GM12878 (cell line): ENCODE measurements around the gene STARD4. TPM values are rescaled to one million over a fixed set of nuclear protein-coding genes. Genes with fewer than 3 reads are reported as not detected.
A peak's percentile ranks its signal among the peaks of the same experiment; 100 is the strongest.

ENCODE experiments used
- ATAC-seq: fragments of 200-7000 bp; cut with Tn5 transposase; 3 replicates; pipeline ENCODE4 v1.9.1; 2020; ENCODE audit warnings: mild to moderate bottlenecking, moderate library complexity
- Bru-seq: library from RNA; stranded (reverse); fragments of 400-500 nt; gene quantifications from one replicate; lab custom pipeline; 2021; lab: Mats Ljungman, UMichigan
- BruChase-seq, 2 experiments: library from RNA; stranded (reverse); fragments of 400-500 nt; gene quantifications; one replicate each; lab custom pipeline; 2021; lab: Mats Ljungman, UMichigan
- BruUV-seq: library from RNA; stranded (reverse); fragments of 400-500 nt; replicated peaks from 2 replicates; lab custom pipeline; 2021; lab: Mats Ljungman, UMichigan
- CTCF ChIA-PET: fragments of 300-600 bp; sonication (Branson Sonifier 250); formaldehyde crosslinking; extraction: SDS; loops from one replicate; lab custom pipeline; 2021; ENCODE audit warnings: inconsistent platforms; lab: Yijun Ruan, JAX
- POLR2A ChIA-PET: fragments of 350-600 bp; formaldehyde crosslinking; extraction: SDS; loops from one replicate; lab custom pipeline; 2021; ENCODE audit warnings: inconsistent platforms; lab: Charles Lee
- RAD21 ChIA-PET: fragments of 300-600 bp; sonication (Branson Sonifier 250); formaldehyde crosslinking; loops from one replicate; lab custom pipeline; 2023; ENCODE audit warnings: antibody characterized with exemption; ENCODE audit not compliant: unreplicated experiment; lab: Charles Lee
- SMC1A ChIA-PET: fragments of 300-600 bp; sonication (Branson Sonifier 250); formaldehyde crosslinking; loops from one replicate; lab custom pipeline; 2023; ENCODE audit not compliant: unreplicated experiment, uncharacterized antibody; lab: Charles Lee
- DNase-seq: peaks from one replicate; pipeline ENCODE4 v3.0.0-alpha.2; 2011; ENCODE audit warnings: low read depth, low spot score
- FAIRE-seq: peaks from 3 replicates; lab custom pipeline; 2011; peaks lifted over from hg19 to GRCh38; lab: Jason Lieb, UNC
- H2AFZ ChIP-seq: 2 replicates; pipeline ENCODE4 v1.6.0; 2011; ENCODE audit warnings: low read depth, low read length, control low read depth; ENCODE audit not compliant: control insufficient read depth
- H3K27ac ChIP-seq: 2 replicates; pipeline ENCODE4 v1.5.1; 2011; ENCODE audit warnings: control low read depth; ENCODE audit not compliant: control insufficient read depth, insufficient read depth
- H3K27me3 ChIP-seq, 2 experiments: replicated peaks in 1 of 2; 2 replicates each; pipeline versions ENCODE4 v1.6.0 to v1.6.1; 2011; ENCODE audit warnings: low read length in 1 of 2; ENCODE audit not compliant: control insufficient read depth in 2 of 2, insufficient read depth in 2 of 2
- H3K36me3 ChIP-seq, 2 experiments: 2 replicates each; pipeline ENCODE4 v1.5.1; 2011; ENCODE audit warnings: low read length in 1 of 2; ENCODE audit not compliant: control insufficient read depth in 2 of 2, insufficient read depth in 2 of 2
- H3K4me1 ChIP-seq: 2 replicates; pipeline ENCODE4 v1.6.1; 2011; ENCODE audit warnings: mild to moderate bottlenecking, low read length, moderate library complexity, mixed read lengths; ENCODE audit not compliant: control insufficient read depth, insufficient read depth
- H3K4me2 ChIP-seq: 2 replicates; pipeline ENCODE4 v1.6.0; 2011; ENCODE audit warnings: control low read depth; ENCODE audit not compliant: control insufficient read depth, insufficient read depth
- H3K4me3 ChIP-seq: fragments of 200-600 bp; sonication (generic); 2 replicates; pipeline ENCODE4 v1.5.1; 2016
- H3K79me2 ChIP-seq: 2 replicates; pipeline ENCODE4 v1.6.0; 2011; ENCODE audit warnings: low read length; ENCODE audit not compliant: control insufficient read depth, insufficient read depth
- H3K9ac ChIP-seq: 2 replicates; pipeline ENCODE4 v1.8.0; 2011; ENCODE audit warnings: low read length, control low read depth, mixed read lengths; ENCODE audit not compliant: control insufficient read depth, insufficient read depth
- H3K9me3 ChIP-seq: replicated peaks from 3 replicates; pipeline ENCODE4 v1.5.1; 2011; ENCODE audit warnings: mild to moderate bottlenecking, low read length; ENCODE audit not compliant: control insufficient read depth, insufficient read depth
- H4K20me1 ChIP-seq: 2 replicates; pipeline ENCODE4 v1.6.0; 2011; ENCODE audit not compliant: control insufficient read depth, insufficient read depth
- BHLHE40 ChIP-seq, 2 experiments: fragments of 450-650 bp in 1 of 2; IDR thresholded peaks; 2 replicates each; pipeline ENCODE4 v1.6.1; 2011 to 2017; ENCODE audit warnings: low read depth in 2 of 2, borderline replicate concordance in 1 of 2, improper control_type of control experiment in 1 of 2, low read length in 1 of 2, mild to moderate bottlenecking in 1 of 2
- SRF ChIP-seq, 2 experiments: IDR thresholded peaks; 2 replicates each; pipeline ENCODE4 v1.6.1; 2011; ENCODE audit warnings: low read depth in 2 of 2, low read length in 2 of 2, mild to moderate bottlenecking in 1 of 2, moderate library complexity in 1 of 2
- TBL1XR1 ChIP-seq: IDR thresholded peaks from 2 replicates; pipeline ENCODE4 v1.6.1; 2012; ENCODE audit warnings: low read depth, low read length, improper control_type of control experiment
- WGBS: methylation state at CpG from one replicate; pipeline ENCODE4 v1.1.6; 2016; ENCODE audit warnings: low lambda C conversion rate; ENCODE audit not compliant: insufficient replicate concordance, insufficient coverage; ENCODE audit errors: missing lambda C conversion rate; 5-methylcytosine and 5-hydroxymethylcytosine counted together
- in situ Hi-C: fragments of 300-500 bp; cut with MboI; formaldehyde crosslinking; loops from 9 replicates; pipeline ENCODE4 v1.14.3; 2018; ENCODE audit warnings: mixed read lengths
- intact Hi-C: fragments of 100-400 bp; cut with micrococcal nuclease; formaldehyde crosslinking; loops from one replicate; pipeline ENCODE4 v1.14.2; 2022; ENCODE audit not compliant: unreplicated experiment
- long read RNA-seq, 2 experiments: library from polyadenylated mRNA; unstranded; transcript quantifications; one replicate each; pipeline ENCODE4 v2.0.0, GENCODE V29; 2019 to 2020
- polyA minus RNA-seq, 3 experiments: library from RNA; depleted of rRNA, polyadenylated mRNA; stranded (reverse); fragments of >200 nt; gene quantifications; 2 replicates each; pipeline ENCODE4 v1.2.3, GENCODE V29; 2011
- polyA plus RNA-seq, 11 experiments: library from polyadenylated mRNA; depleted of rRNA in 4 of 11; unstranded in 6 of 11; stranded (reverse) in 5 of 11; fragments of >200 nt; fragmentation: Nextera tagmentation in 4 of 11; fragmentation: Illumina TruSeq in 1 of 11; extraction: Ambion mirVana in 4 of 11; extraction: Trizol in 1 of 11; gene quantifications; 1 replicate in 1 of 11; 2 replicates in 10 of 11; pipeline versions ENCODE4 v1.2.1 to v1.2.3, GENCODE V29; 2011 to 2016; ENCODE audit warnings: inconsistent platforms in 2 of 11, missing spikeins in 2 of 11, low read depth in 1 of 11
- total RNA-seq, 4 experiments: library from RNA; depleted of rRNA in 3 of 4; stranded (reverse); fragments of >200 nt in 3 of 4; fragmentation: Illumina TruSeq in 1 of 4; extraction: Trizol in 1 of 4; gene quantifications; 2 replicates each; pipeline versions ENCODE4 v1.2.1 to v1.2.3, GENCODE V29; 2013 to 2021
- TF ChIP-seq, protein P1 (sequence below): fragments of 450-650 bp; IDR thresholded peaks from 2 replicates; pipeline ENCODE4 v1.6.1; 2014; ENCODE audit warnings: mild to moderate bottlenecking
- TF ChIP-seq, protein P2 (sequence below): IDR thresholded peaks from 2 replicates; pipeline ENCODE4 v1.6.1; 2011; ENCODE audit warnings: borderline replicate concordance, low read depth, mild to moderate bottlenecking, moderate library complexity, low read length; ENCODE audit not compliant: insufficient read depth, poor library complexity, severe bottlenecking
- TF ChIP-seq, protein P3 (sequence below): fragments of 450-650 bp; IDR thresholded peaks from 2 replicates; pipeline ENCODE4 v1.6.1; 2016; ENCODE audit warnings: mild to moderate bottlenecking
- TF ChIP-seq, protein P4 (sequence below): fragments of 450-650 bp; IDR thresholded peaks from 2 replicates; pipeline ENCODE4 v1.6.1; 2018; ENCODE audit warnings: mild to moderate bottlenecking, low read depth, moderate library complexity; ENCODE audit not compliant: partially characterized antibody

STARD4 gene, protein sequence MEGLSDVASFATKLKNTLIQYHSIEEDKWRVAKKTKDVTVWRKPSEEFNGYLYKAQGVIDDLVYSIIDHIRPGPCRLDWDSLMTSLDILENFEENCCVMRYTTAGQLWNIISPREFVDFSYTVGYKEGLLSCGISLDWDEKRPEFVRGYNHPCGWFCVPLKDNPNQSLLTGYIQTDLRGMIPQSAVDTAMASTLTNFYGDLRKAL
- 354 and 365 TPM in 2 replicates for total RNA-seq (2013; cell fraction: nucleolus; rRNA removed)
- total RNA-seq (2014; rRNA removed), result 73.9 and 99.0 TPM in 2 replicates
- total RNA-seq (2014; rRNA removed; fragmentation: Illumina TruSeq; extraction: Trizol), result 90.3 and 91.8 TPM in 2 replicates
- 67.8 and 75.7 TPM in 2 replicates for total RNA-seq (2021)
- 34.0 TPM for polyA plus RNA-seq (2011; ENCODE audit: low read depth)
- polyA plus RNA-seq (2011; rRNA removed), result 190 and 286 TPM in 2 replicates
- polyA plus RNA-seq (2011; cell fraction: cytosol; rRNA removed), result 71.7 and 82.6 TPM in 2 replicates
- 150 and 156 TPM in 2 replicates for polyA plus RNA-seq (2011; cell fraction: nucleus; rRNA removed)
- polyA plus RNA-seq (2012), result 45.6 and 78.3 TPM in 2 replicates
- 70.4 and 93.1 TPM in 2 replicates for polyA plus RNA-seq (2014; fragmentation: Illumina TruSeq; extraction: Trizol)
- polyA plus RNA-seq (2014; fragmentation: Nextera tagmentation; extraction: Ambion mirVana), result 10 to 100 TPM; 41.9 to 53.3 TPM
- polyA plus RNA-seq (2014; rRNA removed), result 54.6 and 72.8 TPM in 2 replicates
- polyA plus RNA-seq (2016; fragmentation: Nextera tagmentation; extraction: Ambion mirVana), result 10 to 100 TPM; 45.1 to 49.1 TPM
- 102 and 122 TPM in 2 replicates for polyA minus RNA-seq (2011; rRNA and poly(A)+ RNA removed)
- polyA minus RNA-seq (2011; cell fraction: cytosol; rRNA and poly(A)+ RNA removed), result 40.1 and 45.1 TPM in 2 replicates
- polyA minus RNA-seq (2011; cell fraction: nucleus; rRNA and poly(A)+ RNA removed), result 81.0 and 92.8 TPM in 2 replicates
- Bru-seq, nascent RNA, result percentile 99 among the genes with signal in this experiment
- BruChase-seq, experiment 1, labeled RNA remaining after a 6-hour chase, result percentile 99 among the genes with signal in this experiment
- percentile 99 among the genes with signal in this experiment for BruChase-seq, experiment 2, labeled RNA remaining after a 2-hour chase
- long read RNA-seq, experiment 1, full-length matches to known transcripts, result 16 of 24 reads
- long read RNA-seq, experiment 1, partial matches to known transcripts, result 2 of 24 reads
- long read RNA-seq, experiment 1, other reads (novel, unspliced or antisense), result 6 of 24 reads
- long read RNA-seq, experiment 2, full-length matches to known transcripts, result 160 of 218 reads
- long read RNA-seq, experiment 2, partial matches to known transcripts, result 7 of 218 reads
- long read RNA-seq, experiment 2, other reads (novel, unspliced or antisense), result 51 of 218 reads

DNA sequence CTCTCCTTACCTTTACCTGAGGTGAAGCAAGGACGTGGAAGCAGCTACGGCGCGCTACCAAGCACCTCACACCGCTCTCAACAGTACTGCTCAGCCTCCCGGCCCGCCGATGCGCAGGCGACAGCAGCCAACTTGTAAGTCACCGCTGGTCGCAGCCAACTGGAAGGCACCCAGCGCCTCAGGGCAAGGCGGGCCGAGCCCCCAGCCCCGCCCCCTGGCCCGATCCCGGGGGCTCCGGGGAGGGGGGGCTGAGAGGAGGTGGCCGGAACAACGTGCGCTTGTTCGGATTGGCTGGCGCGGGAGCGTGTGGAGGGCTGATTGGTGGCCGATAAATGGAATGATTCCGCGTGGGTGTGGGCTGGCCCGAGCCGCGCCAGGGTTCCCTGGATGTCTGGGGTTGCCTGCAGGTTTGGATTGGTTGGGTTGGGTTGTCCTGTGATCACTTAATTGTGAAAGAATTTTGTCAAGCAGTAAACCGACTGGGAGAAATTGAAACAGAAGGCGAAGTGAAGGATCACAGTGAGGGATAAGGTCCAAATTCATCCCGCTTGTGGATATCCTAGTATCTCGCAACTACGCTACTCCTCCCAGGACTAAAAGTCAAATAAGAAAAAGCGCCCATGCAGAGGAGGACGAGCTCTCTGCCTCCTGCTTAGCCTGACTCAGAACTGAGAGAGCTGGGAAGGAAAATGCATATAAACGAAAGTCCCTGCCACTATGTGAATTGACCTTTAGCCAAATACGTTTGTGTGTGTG, at the start of gene STARD4:
Gene STARD4, minus strand, starts transcription at position 161 of the 756 bp plus-strand sequence. CDS start 5,102 bp downstream, outside the sequence.
- H3K27me3 ChIP-seq, result no peaks in the 10 kb centered on the region
- TF ChIP-seq, protein P1, sequence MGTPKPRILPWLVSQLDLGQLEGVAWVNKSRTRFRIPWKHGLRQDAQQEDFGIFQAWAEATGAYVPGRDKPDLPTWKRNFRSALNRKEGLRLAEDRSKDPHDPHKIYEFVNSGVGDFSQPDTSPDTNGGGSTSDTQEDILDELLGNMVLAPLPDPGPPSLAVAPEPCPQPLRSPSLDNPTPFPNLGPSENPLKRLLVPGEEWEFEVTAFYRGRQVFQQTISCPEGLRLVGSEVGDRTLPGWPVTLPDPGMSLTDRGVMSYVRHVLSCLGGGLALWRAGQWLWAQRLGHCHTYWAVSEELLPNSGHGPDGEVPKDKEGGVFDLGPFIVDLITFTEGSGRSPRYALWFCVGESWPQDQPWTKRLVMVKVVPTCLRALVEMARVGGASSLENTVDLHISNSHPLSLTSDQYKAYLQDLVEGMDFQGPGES, result no peak
- TF ChIP-seq TBL1XR1, result 0 out of 2 replicates have a peak, but pooled peaks have one; percentile 11
- TF ChIP-seq, protein P2, sequence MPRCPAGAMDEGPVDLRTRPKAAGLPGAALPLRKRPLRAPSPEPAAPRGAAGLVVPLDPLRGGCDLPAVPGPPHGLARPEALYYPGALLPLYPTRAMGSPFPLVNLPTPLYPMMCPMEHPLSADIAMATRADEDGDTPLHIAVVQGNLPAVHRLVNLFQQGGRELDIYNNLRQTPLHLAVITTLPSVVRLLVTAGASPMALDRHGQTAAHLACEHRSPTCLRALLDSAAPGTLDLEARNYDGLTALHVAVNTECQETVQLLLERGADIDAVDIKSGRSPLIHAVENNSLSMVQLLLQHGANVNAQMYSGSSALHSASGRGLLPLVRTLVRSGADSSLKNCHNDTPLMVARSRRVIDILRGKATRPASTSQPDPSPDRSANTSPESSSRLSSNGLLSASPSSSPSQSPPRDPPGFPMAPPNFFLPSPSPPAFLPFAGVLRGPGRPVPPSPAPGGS, result peak; percentile 71
- TF ChIP-seq, protein P3, sequence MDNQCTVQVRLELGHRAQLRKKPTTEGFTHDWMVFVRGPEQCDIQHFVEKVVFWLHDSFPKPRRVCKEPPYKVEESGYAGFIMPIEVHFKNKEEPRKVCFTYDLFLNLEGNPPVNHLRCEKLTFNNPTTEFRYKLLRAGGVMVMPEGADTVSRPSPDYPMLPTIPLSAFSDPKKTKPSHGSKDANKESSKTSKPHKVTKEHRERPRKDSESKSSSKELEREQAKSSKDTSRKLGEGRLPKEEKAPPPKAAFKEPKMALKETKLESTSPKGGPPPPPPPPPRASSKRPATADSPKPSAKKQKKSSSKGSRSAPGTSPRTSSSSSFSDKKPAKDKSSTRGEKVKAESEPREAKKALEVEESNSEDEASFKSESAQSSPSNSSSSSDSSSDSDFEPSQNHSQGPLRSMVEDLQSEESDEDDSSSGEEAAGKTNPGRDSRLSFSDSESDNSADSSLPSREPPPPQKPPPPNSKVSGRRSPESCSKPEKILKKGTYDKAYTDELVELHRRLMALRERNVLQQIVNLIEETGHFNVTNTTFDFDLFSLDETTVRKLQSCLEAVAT, result peak; percentile 98
- peak; percentile 55 to 82; a peak in 3 of 4 replicates for TF ChIP-seq BHLHE40 (IDR thresholded peaks at IDR 0.05; ENCODE audit: borderline replicate concordance in 1 of 2, low read depth in 2 of 2, low read length in 1 of 2)
- 0 out of 4 replicates have a peak, but pooled peaks of 1 of the 2 experiments have one; percentile 30 for TF ChIP-seq SRF (IDR thresholded peaks at IDR 0.05; ENCODE audit: low read depth in 2 of 2, low read length in 2 of 2)
- TF ChIP-seq, protein P4, sequence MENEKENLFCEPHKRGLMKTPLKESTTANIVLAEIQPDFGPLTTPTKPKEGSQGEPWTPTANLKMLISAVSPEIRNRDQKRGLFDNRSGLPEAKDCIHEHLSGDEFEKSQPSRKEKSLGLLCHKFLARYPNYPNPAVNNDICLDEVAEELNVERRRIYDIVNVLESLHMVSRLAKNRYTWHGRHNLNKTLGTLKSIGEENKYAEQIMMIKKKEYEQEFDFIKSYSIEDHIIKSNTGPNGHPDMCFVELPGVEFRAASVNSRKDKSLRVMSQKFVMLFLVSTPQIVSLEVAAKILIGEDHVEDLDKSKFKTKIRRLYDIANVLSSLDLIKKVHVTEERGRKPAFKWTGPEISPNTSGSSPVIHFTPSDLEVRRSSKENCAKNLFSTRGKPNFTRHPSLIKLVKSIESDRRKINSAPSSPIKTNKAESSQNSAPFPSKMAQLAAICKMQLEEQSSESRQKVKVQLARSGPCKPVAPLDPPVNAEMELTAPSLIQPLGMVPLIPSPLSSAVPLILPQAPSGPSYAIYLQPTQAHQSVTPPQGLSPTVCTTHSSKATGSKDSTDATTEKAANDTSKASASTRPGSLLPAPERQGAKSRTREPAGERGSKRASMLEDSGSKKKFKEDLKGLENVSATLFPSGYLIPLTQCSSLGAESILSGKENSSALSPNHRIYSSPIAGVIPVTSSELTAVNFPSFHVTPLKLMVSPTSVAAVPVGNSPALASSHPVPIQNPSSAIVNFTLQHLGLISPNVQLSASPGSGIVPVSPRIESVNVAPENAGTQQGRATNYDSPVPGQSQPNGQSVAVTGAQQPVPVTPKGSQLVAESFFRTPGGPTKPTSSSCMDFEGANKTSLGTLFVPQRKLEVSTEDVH, result no peak

More for the DNA sequence above, at the start of gene STARD4:
- peaks cover 50% of the 10 kb centered on the region for H3K79me2 ChIP-seq
- no peaks in the 10 kb centered on the region for H3K36me3 ChIP-seq
- ATAC-seq (peak; percentile 88), DNase-seq (peak; percentile 92), FAIRE-seq (peak; percentile 84)
- BruUV-seq, result no TSS peak
- ChIA-PET POLR2A (interaction anchor here (1.0 to 2.4 kb wide), 6 partner anchors 12 to 650 kb away, joined by 3 to 9 read pairs (median 5); no protein-coding TSS in a partner anchor), CTCF (interaction anchor here (3.6 kb wide), 1 partner anchor 19 kb away, joined by 16 read pairs; no protein-coding TSS in a partner anchor), RAD21 (interaction anchor here (0.8 to 4.1 kb wide), 5 partner anchors 15 to 630 kb away, joined by 3 to 21 read pairs (median 5); partner anchors contain the start of gene NREP), SMC1A (interaction anchor here (1.0 to 7.5 kb wide), 5 partner anchors 15 to 286 kb away, joined by 3 to 49 read pairs (median 6); no protein-coding TSS in a partner anchor)
- H3K9ac ChIP-seq, result peak within 1 kb of the TSS; percentile 94
- peak within 1 kb of the TSS; percentile 87 for H3K4me2 ChIP-seq
- in situ Hi-C loops, result loop anchor here (25.0 kb wide), 2 partner anchors 775 to 1450 kb away; partner anchors contain the start of genes SLC25A46 and TMEM232
- H4K20me1 ChIP-seq, result no peaks in the 10 kb centered on the region; the same call in 1 of the 2 replicates
- H3K9me3 ChIP-seq, result no peaks in the 10 kb centered on the region
- peak within 1 kb of the TSS; percentile 87 for H2AFZ ChIP-seq
- peak within 1 kb of the TSS; percentile 85 for H3K4me3 ChIP-seq
- under 1% methylated on average over 40 of the region's 41 CpGs for WGBS
- H3K27ac ChIP-seq, result peak within 1 kb of the TSS; percentile 97
- intact Hi-C loops, result loop anchor here (5.0 to 10.0 kb wide), 3 partner anchors 285 to 1012 kb away; no protein-coding TSS in a partner anchor
- H3K4me1 ChIP-seq, result 0 out of 2 replicates have a peak, but pooled peaks cover under 1% of the 10 kb centered on the region
